HT1080 (cell line): ENCODE measurements around the gene SLC5A11. TPM values are rescaled to one million over a fixed set of nuclear protein-coding genes. Genes with fewer than 3 reads are reported as not detected.
"Not testable (repeated sequence)": the region's sequence is repeated elsewhere in the genome, so short reads cannot be mapped to it uniquely, and the experiment has no call there.

Experiments used
- DNase-seq: peaks from one replicate; pipeline ENCODE4 v3.0.0-alpha.2; 2015; ENCODE audit warnings: low read depth
- polyA plus RNA-seq, 2 experiments: library from polyadenylated mRNA; depleted of rRNA; stranded (reverse); fragments of >200 nt; gene quantifications; 2 replicates each; pipeline ENCODE4 v1.2.3, GENCODE V29; 2015
- total RNA-seq: library from RNA; depleted of rRNA; stranded (reverse); fragments of >200 nt; shearing (Covaris generic); gene quantifications from 2 replicates; pipeline ENCODE4 v1.2.3, GENCODE V29; 2014; rRNA removed

The SLC5A11 gene
- total RNA-seq, result 0.06 TPM in 1 of 2 replicates, not detected in the other
- not detected in 2 replicates for polyA plus RNA-seq (2015; cell fraction: cytosol; rRNA removed)
- not detected in 2 replicates for polyA plus RNA-seq (2015; cell fraction: nucleus; rRNA removed)

GRCh38 chr16:24845726-24846547, at the start of gene SLC5A11:
SLC5A11 (plus strand) TSS chr16:24845963; CDS start chr16:24858644, 12,681 bp downstream.
- DNase-seq, result no peak

- DNase-seq, result peak; percentile 71
Observed at GRCh38 chr16:24800586-24800985, 45.2 kb upstream of the SLC5A11 start.

- DNase-seq, result no peak
Observed at GRCh38 chr16:24801761-24802302, 43.9 kb upstream of the SLC5A11 start.

GRCh38 chr16:24805484-24805883, 40.3 kb upstream of the SLC5A11 start:
- DNase-seq, result no peak

- DNase-seq, result no peak
Observed at GRCh38 chr16:24807301-24807700, 38.5 kb upstream of the SLC5A11 start.

- no peak for DNase-seq
Observed at GRCh38 chr16:24810951-24811843, 34.6 kb upstream of the SLC5A11 start.

GRCh38 chr16:24812813-24813212, 33.0 kb upstream of the SLC5A11 start:
- DNase-seq, result not testable (repeated sequence)

GRCh38 chr16:24815021-24815420, 30.7 kb upstream of the SLC5A11 start:
- DNase-seq, result no peak

- no peak for DNase-seq
Observed at GRCh38 chr16:24816688-24817087, 29.1 kb upstream of the SLC5A11 start.

GRCh38 chr16:24819462-24820040, 26.2 kb upstream of the SLC5A11 start:
- no peak for DNase-seq

- peak; percentile 64 for DNase-seq
Observed at GRCh38 chr16:24820522-24820921, 25.2 kb upstream of the SLC5A11 start.

GRCh38 chr16:24821129-24821528, 24.6 kb upstream of the SLC5A11 start:
- no peak for DNase-seq

GRCh38 chr16:24822542-24822941, 23.2 kb upstream of the SLC5A11 start:
- DNase-seq, result no peak

- no peak for DNase-seq
Observed at GRCh38 chr16:24822974-24823373, 22.8 kb upstream of the SLC5A11 start.

- no peak for DNase-seq
Observed at GRCh38 chr16:24825696-24826095, 20.1 kb upstream of the SLC5A11 start.

- DNase-seq, result no peak
Observed at GRCh38 chr16:24826096-24826690, 19.6 kb upstream of the SLC5A11 start.

GRCh38 chr16:24826817-24827566, 18.8 kb upstream of the SLC5A11 start:
- DNase-seq, result no peak

- no peak for DNase-seq
Observed at GRCh38 chr16:24829153-24829552, 16.6 kb upstream of the SLC5A11 start.

- no peak for DNase-seq
Observed at GRCh38 chr16:24833352-24833751, 12.4 kb upstream of the SLC5A11 start.
